OCI-LY1 (cell line): Measurements from ENCODE around the gene OVOL2.

Source experiments
- H2AFZ ChIP-seq: fragments of 200-600 bp; sonication (generic), shearing (Covaris generic); 2 replicates; pipeline ENCODE4 v1.6.0; 2014; ENCODE audit warnings: antibody characterized with exemption, mild to moderate bottlenecking, low read length
- H3F3A ChIP-seq: fragments of 200-600 bp; sonication (generic), shearing (Covaris generic); 2 replicates; pipeline ENCODE4 v1.6.0; 2014; ENCODE audit warnings: mild to moderate bottlenecking, antibody characterized with exemption, low read length, moderate library complexity; ENCODE audit not compliant: insufficient read depth
- H3K27ac ChIP-seq: fragments of 200-600 bp; sonication (generic); 2 replicates; pipeline ENCODE4 v1.5.1; 2014; ENCODE audit warnings: low read length, mixed run types, mild to moderate bottlenecking, low read depth; ENCODE audit not compliant: poor library complexity, severe bottlenecking
- H3K27me3 ChIP-seq: fragments of 200-600 bp; sonication (generic); 2 replicates; pipeline ENCODE4 v1.6.0; 2014; ENCODE audit warnings: antibody characterized with exemption, mild to moderate bottlenecking, low read length, moderate library complexity; ENCODE audit not compliant: insufficient read depth
- H3K36me3 ChIP-seq: fragments of 200-600 bp; sonication (generic); 2 replicates; pipeline ENCODE4 v1.6.1; 2014; ENCODE audit warnings: mild to moderate bottlenecking, antibody characterized with exemption, low read length, moderate library complexity, mixed read lengths; ENCODE audit not compliant: insufficient read depth
- H3K4me1 ChIP-seq: fragments of 200-600 bp; sonication (generic); 2 replicates; pipeline ENCODE4 v1.5.1; 2014; ENCODE audit warnings: mild to moderate bottlenecking, low read length, moderate library complexity; ENCODE audit not compliant: insufficient read depth, severe bottlenecking
- H3K4me2 ChIP-seq: fragments of 200-600 bp; sonication (generic), shearing (Covaris generic); 2 replicates; pipeline ENCODE4 v1.6.1; 2014; ENCODE audit warnings: low read length
- H3K4me3 ChIP-seq: fragments of 200-600 bp; sonication (generic); 2 replicates; pipeline ENCODE4 v1.5.1; 2014; ENCODE audit warnings: low read length, low read depth, mild to moderate bottlenecking, mixed read lengths; ENCODE audit not compliant: poor library complexity, severe bottlenecking
- H3K79me2 ChIP-seq: fragments of 200-600 bp; shearing (Covaris generic); 2 replicates; pipeline ENCODE4 v1.6.1; 2016; ENCODE audit warnings: mixed run types, low read length, mixed read lengths; ENCODE audit not compliant: insufficient read depth
- H3K9ac ChIP-seq: fragments of 200-600 bp; sonication (generic), shearing (Covaris generic); 2 replicates; pipeline ENCODE4 v1.6.1; 2014; ENCODE audit warnings: mild to moderate bottlenecking, low read length, mixed read lengths
- H3K9me2 ChIP-seq: fragments of 200-600 bp; sonication (generic), shearing (Covaris generic); 2 replicates; pipeline ENCODE4 v1.6.1; 2014; ENCODE audit warnings: low read depth, mild to moderate bottlenecking, low read length, mixed read lengths
- H3K9me3 ChIP-seq: fragments of 200-600 bp; shearing (Covaris generic); 2 replicates; pipeline ENCODE4 v1.6.1; 2014; ENCODE audit warnings: low read length, mixed read lengths
- H4K20me1 ChIP-seq: fragments of 200-600 bp; sonication (generic), shearing (Covaris generic); 2 replicates; pipeline ENCODE4 v1.6.0; 2016; ENCODE audit warnings: mild to moderate bottlenecking, low read length; ENCODE audit not compliant: insufficient read depth
- CTCF ChIP-seq: fragments of 200-600 bp; sonication (generic), shearing (Covaris generic); IDR thresholded peaks from 2 replicates; pipeline ENCODE4 v1.5.1; 2017; ENCODE audit warnings: mild to moderate bottlenecking, antibody characterized with exemption, low read length, moderate library complexity, mixed read lengths
- EZH2 ChIP-seq: fragments of 200-600 bp; sonication (generic), shearing (Covaris generic); IDR thresholded peaks from 2 replicates; pipeline ENCODE4 v1.8.0; 2017; ENCODE audit warnings: borderline replicate concordance, mixed run types, mild to moderate bottlenecking, antibody characterized with exemption, low read length, moderate library complexity, mixed read lengths

OVOL2 gene

DNA sequence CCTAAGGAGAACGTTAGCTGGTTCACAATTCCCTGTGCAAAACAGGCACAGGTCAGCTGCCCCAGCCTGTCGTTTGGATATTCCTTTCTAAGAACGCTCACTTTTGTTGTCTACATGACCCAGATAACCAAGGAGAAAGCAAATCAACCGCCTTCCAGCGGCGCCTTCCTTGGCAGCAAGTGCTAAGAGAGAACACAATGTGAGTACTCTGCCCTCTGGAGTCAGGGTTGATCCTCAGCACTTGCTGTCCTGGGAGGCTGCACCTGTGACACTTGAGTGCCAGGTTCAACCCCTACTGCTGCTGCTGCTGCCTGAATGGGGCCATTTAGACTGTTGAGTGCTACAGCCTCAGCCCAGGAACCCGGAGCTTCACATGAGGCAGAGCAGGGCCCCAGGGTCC lies 36.8 kb downstream of the OVOL2 start:
- no peaks in the 10 kb centered on the region for H3F3A ChIP-seq
- H3K79me2 ChIP-seq = no peaks in the 10 kb centered on the region
- TF ChIP-seq CTCF (no peak), EZH2 (no peak)
- H3K27me3 ChIP-seq = no peaks in the 10 kb centered on the region
- H3K4me1 ChIP-seq = no peaks in the 10 kb centered on the region
- H2AFZ ChIP-seq = no peak overlapping the region
- H3K4me2 ChIP-seq = no peak overlapping the region
- no peaks in the 10 kb centered on the region for H4K20me1 ChIP-seq
- no peaks in the 10 kb centered on the region for H3K36me3 ChIP-seq
- no peaks in the 10 kb centered on the region for H3K9me3 ChIP-seq
- H3K27ac ChIP-seq = no peak overlapping the region
- H3K4me3 ChIP-seq = no peak overlapping the region
- no peak overlapping the region for H3K9ac ChIP-seq
- H3K9me2 ChIP-seq = no peaks in the 10 kb centered on the region

DNA sequence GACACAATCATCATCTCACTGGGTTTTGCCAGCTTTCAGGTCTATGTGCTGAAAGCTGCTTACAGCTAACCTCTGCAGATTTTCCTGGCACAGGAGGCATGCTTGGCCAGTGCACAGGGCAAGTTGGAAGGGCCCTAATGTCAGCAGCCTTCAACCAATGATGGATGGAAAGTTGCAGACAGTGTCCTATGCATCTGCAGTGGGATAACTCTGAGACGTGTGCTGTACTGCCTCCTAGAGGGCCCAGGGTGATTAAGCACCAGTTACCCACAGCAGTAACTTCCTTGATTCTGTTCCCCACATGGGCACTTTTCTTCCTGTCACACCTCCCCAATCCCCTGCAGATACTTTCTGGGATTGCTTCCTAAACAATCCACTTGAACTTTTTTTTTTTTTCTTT lies 38.6 kb downstream of the OVOL2 start:
- Histone ChIP-seq H4K20me1 (no peaks in the 10 kb centered on the region), H3K4me3 (no peak overlapping the region), H3K9me2 (no peaks in the 10 kb centered on the region), H3K4me1 (no peaks in the 10 kb centered on the region), H2AFZ (no peak overlapping the region), H3K27ac (no peak overlapping the region), H3K9ac (no peak overlapping the region), H3F3A (no peaks in the 10 kb centered on the region), H3K36me3 (no peaks in the 10 kb centered on the region), H3K27me3 (no peaks in the 10 kb centered on the region), H3K79me2 (no peaks in the 10 kb centered on the region), H3K4me2 (no peak overlapping the region), H3K9me3 (no peaks in the 10 kb centered on the region)
- TF ChIP-seq CTCF = peak; percentile 67
- no peak for TF ChIP-seq EZH2

DNA sequence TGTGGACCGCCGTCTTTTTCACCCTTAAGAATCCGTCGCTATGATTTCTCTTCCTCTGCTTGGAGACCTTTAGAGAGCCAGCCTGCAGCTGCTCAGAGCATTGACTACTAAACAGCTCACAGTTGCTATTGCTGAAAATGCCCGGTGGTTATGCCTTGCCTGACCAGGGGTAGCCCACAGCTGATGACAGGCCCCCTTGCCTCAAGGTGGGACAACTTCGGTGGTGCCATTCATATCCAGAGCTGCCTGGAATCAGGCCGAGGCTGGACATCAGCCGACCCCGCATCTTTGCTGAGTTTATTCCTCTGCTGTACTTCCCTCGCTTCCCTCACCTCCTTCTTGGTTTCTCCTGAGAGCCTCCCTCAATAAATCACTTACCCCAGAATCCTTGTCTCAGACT lies 39.6 kb downstream of the OVOL2 start:
- Histone ChIP-seq H3K36me3 (no peaks in the 10 kb centered on the region), H3K9me3 (no peaks in the 10 kb centered on the region), H3K4me1 (no peaks in the 10 kb centered on the region), H3K27me3 (no peaks in the 10 kb centered on the region), H3K27ac (no peak overlapping the region), H3F3A (no peaks in the 10 kb centered on the region), H3K79me2 (no peaks in the 10 kb centered on the region), H4K20me1 (no peaks in the 10 kb centered on the region), H3K9ac (no peak overlapping the region), H3K4me3 (no peak overlapping the region), H2AFZ (no peak overlapping the region), H3K4me2 (no peak overlapping the region), H3K9me2 (no peaks in the 10 kb centered on the region)
- TF ChIP-seq EZH2 (no peak), CTCF (no peak)
